ENCODE measurements around the gene MGAT4C.
"Not testable (repeated sequence)": the region's sequence is repeated elsewhere in the genome, so short reads cannot be mapped to it uniquely, and the experiment has no call there.

Gene MGAT4C

DNA sequence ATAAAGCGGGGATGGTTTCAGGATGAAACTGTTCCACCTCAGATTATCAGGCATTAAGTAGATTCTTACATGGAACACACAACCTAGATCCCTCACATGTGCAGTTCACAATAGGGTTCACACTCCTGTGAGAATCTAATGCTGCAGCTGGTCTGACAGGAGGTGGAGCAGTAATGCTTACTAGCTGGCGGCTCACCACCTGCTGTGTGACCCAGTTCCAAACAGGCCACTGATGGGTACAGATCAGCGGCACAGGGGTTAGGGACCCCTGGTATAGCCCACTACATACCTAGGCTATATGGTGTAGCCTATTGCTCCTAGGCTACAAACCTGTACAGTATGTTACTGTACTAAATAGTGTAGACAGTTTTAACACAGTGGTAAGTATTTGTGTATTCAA is 129.3 kb downstream of the MGAT4C start:
- DNase-seq (ENCODE audit: low read depth) = not testable (repeated sequence)

DNA sequence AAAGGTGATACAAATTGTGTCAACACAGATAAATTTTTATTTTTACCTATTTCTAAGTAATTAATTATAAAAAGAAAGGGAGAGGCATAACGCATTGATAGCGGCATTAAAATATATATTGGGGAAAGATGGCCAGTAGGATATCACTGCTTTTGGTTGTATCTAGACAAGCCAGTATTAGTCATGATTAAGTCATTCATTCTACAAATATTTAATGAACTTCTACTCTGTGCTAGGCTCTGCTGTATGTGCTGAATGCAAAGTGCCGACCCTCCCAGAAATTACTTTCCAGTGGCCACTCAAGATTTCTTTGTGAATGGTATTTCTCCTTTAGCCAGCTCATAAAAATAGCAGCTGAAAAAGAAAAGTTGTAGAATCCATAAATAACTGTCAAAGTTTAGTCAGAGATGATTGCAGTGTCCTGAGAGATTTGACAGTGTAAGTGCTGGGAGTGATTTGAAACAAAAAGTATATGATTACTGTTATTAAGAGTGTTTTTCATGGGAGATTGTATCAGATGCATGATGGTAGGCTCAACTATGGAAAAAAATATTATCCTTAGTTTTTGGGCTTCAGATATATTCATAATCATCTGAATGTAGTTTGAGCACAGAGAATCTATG is 133.2 kb downstream of the MGAT4C start:
- no peak for DNase-seq (ENCODE audit: low read depth)

DNA sequence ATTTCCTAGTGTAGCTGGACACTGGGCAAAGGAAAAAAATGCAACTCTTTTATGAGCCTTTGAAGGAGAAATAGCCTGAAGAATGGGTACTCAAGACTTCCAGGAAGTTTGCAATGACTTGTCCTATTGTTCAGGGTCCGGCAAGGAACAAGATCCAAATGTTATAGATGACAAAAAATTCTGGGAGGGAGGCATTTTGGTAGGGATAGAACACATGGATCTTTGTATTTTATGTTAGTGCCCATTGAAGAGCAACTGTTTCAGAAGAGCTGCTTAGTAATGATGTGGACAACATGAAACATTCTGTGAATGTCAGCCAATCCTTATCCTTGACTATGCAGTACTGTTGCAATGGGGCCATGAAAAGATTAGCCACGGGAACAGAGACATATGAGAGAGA is 138.0 kb downstream of the MGAT4C start:
- DNase-seq (ENCODE audit: low read depth) = no peak

DNA sequence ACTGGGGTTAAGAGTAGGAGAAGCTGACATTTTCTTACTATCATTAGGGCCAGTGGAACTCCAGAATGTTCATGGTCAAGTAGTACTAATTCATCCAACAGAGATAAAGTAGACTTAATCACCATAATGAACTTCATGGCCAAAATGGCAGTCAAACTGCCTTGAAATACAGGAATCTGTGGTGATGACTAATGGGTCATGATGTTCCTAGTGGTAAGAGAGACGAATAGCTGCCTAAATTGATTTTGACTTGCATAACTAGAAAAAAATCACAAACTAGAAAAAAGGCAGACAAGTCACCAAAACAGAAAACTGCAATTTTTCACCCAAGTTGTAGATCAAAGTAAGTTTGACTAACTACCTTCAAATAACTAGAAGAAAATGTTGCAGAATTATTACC is 138.5 kb downstream of the MGAT4C start:
- no peak for DNase-seq (ENCODE audit: low read depth)

DNA sequence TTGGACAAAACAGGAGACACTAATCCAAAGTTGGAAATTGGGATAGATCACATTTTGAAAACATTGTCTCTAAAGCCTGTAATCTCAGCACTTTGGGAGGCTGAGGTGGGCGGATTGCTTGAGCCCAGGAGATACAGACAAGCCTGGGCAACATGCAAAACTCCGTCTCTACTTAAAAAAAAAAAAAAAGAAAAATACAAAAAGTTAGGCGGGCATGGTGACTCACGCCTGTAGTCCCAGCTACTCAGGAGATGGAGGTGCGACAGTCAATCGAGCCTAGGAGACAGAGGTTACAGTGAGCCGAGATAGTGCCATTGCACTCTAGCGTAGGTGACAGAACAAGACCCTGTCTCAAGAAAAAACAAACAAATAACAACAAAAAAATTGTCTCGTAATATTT is 152.1 kb downstream of the MGAT4C start:
- no peak for DNase-seq (ENCODE audit: low read depth)

DNA sequence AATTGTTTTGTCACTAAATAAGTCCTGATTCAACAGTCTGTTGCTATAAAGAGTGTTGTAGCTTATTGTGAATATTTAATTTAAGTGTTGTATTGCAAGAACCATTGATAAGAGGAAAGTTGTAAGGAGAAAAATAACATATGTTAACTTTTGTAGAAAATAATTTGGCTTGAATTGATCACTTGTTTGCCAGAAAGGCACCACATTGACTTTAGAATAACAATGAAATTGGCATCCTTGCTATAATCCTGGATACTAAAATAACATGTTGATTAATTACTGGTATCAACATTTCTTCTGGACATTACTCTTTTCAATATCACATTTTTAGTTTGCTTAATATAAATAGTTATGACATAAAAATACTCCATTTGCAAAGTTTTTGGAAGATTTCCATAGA is 159.0 kb downstream of the MGAT4C start:
- no peak for DNase-seq (ENCODE audit: low read depth)

DNA sequence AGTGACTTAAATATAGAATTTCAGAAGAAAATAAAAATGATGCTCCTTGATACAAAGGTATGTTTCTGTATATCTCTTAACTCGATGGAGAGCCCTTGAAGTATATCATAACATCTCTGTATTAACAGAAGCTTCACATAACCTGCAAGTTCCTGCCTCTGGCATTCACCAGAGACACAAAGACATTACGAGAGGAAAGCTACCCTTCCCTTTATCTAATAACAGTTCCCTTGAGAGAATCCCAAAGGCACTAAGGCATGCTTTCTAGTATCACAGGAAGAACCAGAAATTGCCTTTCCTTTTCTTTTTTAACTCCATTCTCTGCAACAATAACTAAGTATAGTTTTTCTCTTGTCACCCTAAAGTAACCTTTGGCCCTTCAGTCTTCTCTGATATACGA is 164.5 kb downstream of the MGAT4C start:
- no peak for DNase-seq (ENCODE audit: low read depth)

DNA sequence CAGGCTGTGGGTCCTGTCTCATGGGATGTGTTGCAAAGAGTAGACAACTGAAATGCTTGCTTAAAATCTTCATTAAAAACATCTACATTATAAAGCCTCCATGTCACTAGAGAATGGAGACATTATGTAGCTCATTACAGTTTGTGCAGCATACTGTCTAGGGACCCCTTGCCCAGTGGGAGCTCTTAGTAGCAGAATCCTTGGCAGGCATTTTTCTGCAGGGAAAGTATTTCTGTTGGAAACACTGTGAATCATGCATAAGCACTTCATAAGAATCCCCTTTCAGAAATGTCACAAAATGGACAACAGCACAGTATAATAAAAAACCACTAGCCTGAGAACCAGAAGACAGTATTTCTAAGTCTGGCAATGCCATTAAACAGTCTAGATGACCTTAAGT is 174.3 kb downstream of the MGAT4C start:
- no peak for DNase-seq (ENCODE audit: low read depth)

DNA sequence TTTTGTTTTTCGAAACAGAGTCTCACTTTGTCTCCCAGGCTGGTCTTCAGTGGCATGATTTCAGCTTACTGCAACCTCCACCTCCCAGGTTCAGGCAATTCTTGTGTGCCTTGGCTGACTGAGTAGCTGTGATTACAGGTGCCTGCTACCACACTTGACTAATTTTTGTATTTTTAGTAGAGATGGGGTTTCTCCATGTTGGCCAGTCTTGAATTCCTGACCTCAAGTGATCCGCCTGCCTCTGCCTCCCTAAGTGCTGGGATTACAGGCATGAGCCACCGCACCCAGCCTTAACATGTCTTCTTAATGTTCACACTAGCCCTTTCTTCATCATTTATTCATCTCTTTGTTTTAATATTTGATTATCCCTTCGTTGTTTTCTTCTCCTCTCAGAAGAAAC is 197.1 kb downstream of the MGAT4C start:
- DNase-seq (ENCODE audit: low read depth) = not testable (repeated sequence)

DNA sequence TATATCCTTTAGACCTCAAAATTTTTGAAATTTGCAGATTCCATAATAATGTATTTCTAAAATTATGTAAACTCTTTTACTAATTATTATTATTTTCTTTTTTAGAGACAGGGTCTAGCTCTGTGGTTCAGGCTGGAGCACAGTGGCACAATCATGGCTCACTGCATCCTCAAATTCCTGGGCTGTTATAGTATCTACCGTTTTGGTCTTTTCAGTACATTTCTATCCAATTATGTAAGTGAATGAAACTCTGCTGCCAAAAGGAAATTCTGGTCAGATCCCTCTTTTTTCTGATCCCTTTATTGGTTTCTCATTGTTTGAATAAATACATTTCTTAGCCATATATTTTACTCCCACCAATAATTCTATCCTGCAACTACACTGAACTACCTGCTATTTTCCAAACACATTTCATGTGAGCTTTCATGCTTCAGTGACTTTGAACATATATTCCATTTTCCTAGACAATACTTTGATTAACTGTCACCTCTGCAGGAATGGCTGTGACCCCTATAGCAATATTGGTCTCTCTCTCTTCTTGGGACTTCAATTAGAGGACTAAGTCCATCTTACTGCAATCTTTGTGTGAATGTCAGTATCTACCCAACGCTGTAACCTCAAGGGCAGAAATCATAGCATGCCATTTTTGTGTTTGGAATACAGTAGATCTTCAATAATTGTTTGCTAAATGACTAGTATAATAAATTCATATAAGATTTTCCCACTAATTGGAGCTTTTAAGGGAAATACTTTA is 198.9 kb downstream of the MGAT4C start:
- DNase-seq (ENCODE audit: low read depth) = no peak

DNA sequence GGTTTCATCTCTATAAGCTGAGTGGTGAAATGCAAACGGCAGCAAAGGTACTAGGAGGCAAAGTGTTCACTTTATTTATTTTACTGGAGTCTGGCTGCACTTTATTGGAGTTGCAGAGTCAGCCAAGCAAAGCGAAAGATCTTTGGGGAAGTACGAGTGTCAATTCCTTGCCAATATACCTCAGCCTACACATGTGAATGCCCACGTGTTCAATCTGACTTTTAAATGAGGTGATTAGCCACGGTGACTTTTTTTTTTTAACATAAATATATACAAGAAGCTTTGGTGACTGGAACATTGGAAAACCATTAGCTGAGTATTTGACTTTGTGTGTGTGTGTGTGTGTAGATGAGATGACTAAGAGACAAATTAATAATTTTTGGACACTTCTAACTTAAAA is 203.3 kb downstream of the MGAT4C start:
- DNase-seq (ENCODE audit: low read depth) = no peak

DNA sequence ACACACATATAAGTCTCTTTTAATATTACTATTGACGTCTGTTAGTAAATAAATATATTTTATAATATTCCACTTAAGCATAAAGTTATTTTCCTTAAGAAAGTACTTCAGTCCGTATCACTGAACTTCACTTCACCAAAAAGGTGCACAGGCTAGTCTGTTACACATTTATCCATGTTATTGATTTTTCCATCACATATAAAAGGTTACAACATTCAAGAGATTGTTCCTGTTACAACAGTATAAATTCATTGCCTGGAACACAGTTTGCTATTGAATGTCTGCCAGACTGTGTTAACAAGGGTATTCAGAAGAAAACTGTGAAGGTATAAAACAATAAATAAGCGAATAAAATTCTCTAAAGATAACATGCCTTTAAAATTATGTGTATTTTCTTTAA is 206.2 kb downstream of the MGAT4C start:
- no peak for DNase-seq (ENCODE audit: low read depth)

DNA sequence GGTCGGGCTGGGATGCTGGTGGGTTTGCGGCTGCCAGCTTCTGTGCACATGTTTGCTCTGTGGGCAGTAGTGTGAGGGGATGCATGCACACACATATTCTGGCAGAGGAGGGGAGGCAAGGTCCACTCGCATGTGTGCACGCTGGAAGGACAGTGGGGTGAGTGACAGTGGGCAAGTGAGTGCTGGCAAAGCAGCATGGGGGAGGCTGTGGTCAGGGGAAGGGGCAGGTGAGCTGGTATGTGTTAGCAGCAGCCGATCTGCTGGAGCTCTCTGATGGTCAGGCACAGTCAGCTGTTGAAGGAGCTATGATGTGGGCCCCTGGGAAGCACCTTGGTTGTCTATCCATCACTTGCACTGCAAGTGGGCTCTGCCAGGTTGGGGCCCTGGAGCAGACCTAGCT is 211.8 kb downstream of the MGAT4C start:
- no peak for DNase-seq (ENCODE audit: low read depth)

DNA sequence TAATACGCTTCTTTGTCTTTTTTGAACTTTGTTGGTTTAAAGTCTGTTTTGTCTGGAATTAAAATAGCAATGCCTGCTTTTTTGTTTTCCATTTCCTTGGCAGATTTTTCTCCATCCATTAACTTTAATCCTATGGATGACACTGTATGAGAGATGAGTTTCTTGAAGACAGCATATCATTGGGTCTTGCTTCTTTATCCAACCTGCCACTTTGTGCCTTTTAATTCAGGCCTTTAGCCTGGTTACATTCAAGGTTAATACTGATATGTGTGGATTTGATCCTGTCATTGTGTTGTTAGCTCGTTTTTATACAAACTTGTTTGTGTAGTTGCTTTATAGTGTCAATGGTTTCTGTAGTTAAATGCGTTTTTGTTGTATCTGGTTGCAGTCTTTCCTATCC is 214.1 kb downstream of the MGAT4C start:
- DNase-seq (ENCODE audit: low read depth) = no peak

DNA sequence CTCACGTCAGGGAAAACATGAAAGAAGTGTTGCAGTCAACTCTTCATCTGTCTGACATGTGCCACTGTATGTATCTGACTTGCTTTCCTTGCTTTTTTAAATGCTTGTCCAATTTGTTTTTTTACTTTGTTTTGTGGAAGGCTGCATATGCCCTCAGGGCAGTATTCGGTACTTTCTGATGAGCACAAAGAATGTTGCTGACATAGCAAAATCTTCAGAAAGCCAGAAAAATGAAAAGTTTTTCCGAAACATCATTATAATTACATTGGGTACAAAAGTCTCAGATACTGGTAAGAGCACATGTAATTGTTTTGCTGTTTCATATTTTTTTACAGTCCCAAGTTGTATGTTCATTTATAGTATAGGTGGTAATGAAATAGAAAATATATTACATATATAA is 237.8 kb downstream of the MGAT4C start:
- no peak for DNase-seq (ENCODE audit: low read depth)

DNA sequence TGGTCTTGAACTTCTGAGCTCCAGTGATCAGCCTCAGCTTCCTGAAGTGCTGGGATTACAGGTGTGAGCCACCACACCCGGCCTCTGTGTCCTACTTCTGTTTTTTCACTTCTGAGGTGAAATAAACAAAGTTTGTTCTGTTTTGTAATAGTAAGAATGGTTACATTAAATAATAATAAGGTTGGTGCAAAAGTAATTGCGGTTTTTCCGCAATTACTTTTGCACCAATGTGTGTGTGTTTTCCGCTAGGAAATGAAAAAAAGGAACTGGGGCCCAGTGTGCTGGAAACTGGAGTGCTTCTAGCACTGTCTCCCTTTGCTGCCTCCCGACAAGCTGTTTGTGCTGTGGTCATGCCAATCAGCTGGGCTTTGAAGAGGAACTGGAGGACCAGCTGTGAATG is 241.2 kb downstream of the MGAT4C start:
- DNase-seq (ENCODE audit: low read depth) = no peak

DNA sequence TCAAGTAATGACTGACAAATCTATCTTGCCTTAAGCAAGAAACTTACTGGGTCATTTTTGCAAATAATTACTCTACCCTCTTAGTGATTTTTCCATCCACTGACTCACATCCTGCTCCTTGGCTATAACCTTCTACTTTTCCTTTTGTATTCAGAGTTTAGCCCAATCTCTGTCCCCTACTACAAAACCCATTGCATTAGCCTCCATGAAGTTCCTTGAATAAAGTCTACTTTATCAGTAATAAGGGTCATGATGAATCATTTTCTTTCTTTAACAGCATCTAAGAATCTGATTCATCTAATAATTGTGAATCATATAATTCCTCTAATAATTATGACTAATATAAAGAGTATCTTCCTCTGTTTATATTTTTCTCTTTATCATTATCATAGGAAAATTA is 249.5 kb downstream of the MGAT4C start:
- no peak for DNase-seq (ENCODE audit: low read depth)

DNA sequence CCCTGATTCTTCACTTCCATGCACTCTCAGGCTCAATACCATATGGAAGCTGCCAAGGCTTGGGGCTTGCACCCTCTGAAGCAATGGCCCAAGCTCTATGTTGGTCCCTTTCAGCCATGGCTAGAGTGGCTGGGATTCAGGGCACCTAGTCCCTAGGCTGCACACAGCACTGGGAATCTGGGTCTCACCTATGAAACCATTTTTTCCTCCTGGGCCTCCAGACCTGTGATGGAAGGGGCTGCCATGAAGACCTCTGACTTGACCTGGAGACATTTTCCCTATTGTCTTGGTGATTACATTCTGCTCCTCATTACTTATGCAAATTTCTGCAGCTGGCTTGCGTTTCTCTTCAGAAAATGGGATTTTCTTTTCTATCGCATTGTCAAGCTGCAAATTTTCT is 258.1 kb downstream of the MGAT4C start:
- no peak for DNase-seq (ENCODE audit: low read depth)

DNA sequence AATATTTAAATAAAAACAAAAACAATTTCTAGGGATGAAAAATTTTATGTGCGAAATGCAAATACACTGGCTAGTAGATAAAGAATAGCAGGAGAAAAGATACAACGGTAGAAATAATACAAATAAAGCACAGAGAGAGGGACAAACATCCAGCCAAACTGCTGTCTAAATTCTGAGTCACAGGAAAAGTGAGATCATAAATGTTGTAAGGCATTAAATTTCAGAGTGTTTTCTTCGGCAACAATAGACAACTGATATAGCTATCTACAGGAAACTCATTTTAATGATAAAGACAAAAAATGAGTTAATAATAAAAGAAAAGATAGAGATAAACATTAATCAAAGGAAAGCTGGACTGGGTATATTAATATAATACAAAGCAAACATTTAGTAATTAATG is 259.9 kb downstream of the MGAT4C start:
- DNase-seq (ENCODE audit: low read depth) = no peak

DNA sequence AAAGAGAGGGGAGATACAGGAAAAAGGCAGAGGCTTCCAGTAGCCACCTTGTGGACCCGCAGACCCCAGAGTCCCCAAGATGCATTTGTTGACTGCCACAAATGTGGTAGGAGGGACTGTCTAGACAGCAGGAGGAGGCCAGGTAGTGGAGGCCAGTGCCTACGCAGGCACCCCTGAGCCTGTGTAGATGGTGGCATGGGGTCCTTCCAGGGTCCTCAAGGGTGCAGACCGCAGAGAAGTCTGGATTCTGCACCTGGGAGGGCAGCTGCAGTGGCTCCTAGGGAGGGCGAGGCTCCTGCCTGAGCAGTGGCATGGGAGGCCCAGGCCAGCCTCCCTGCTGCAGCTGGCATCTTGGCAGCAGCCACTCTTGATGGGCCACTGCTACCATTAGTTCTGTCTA is 262.4 kb downstream of the MGAT4C start:
- no peak for DNase-seq (ENCODE audit: low read depth)

DNA sequence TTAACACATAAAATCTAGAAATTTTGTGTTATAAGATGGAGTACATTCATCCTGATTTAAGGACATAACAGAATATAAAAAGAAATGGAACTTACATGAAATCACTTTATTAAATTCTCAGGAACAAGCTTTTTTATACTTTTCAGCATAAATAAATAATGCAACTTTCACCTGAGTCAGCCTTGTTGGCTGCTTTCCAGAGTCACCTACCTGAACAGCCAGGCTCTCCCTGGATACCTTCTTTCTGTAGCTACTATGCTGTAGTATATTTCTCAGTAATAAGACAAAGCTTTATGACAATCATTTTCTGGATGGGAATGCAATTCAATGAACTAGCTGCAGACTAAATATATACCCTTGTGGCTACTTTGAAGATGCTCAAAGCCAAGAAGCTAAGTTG is 270.2 kb downstream of the MGAT4C start:
- DNase-seq (ENCODE audit: low read depth) = no peak

DNA sequence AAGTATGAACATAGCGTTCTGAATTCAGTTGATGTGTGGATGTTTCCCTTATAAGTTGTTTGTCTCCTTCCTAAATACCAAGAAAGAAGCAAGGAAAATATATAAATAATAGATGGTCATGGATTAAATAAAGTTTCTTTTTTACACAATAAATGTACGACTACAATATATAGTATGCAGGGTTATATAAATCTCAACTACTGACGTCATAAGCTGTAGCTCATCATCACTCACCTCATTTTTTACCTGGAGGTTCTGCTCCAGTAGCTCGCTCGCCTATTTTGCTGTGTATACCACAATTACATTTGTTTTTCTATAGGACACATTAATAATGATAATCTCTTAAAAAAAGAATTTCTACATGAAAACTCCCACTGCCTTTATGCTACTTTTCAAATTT is 272.6 kb downstream of the MGAT4C start:
- DNase-seq (ENCODE audit: low read depth) = no peak

DNA sequence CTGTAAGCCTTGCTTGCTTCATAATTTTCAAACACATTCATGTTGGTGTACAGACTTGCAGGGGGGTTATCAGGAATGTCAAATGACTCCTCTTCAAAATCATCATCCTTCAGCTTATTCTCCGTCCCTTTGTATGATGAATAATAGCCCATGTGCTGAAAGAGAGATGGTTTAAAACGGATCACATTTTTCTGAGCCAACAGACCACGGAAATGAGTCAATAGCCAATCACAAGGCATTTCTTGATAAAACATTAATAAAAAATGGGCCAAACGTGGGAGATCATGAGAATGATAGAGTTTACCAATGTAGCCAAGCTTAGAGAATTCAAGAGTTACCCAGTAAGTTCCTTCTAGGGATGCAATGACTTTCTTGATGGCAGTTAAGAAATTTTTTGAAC is 276.6 kb downstream of the MGAT4C start:
- no peak for DNase-seq (ENCODE audit: low read depth)

DNA sequence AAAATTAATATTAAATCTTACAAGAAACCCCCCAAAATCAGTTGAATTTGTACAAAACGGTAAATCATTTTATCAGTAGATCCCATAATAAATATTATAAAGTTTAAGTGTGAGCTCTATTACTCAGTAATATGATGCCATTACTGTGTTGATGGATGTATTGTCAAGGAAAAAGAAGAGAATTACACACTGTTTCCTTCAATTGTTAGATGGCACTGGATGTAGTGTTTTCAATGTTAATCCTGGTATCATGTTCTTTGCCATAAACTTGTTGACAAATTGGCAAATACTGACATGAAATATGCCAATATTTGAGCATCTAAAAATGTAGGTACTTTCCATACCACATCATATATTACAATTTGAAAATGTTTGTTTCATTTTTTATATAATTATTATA is 280.5 kb downstream of the MGAT4C start:
- no peak for DNase-seq (ENCODE audit: low read depth)
